Naive B cell (primary cell): Measurements from ENCODE around the gene FKBP7. TPM values are rescaled to one million over a fixed set of nuclear protein-coding genes. Genes with fewer than 3 reads are reported as not detected.
"Not testable (repeated sequence)": the region's sequence is repeated elsewhere in the genome, so short reads cannot be mapped to it uniquely, and the experiment has no call there.

Source experiments
- ATAC-seq, 2 donors: fragments of 150-1000 bp; cut with Tn5 transposase; 2 replicates each; pipeline ENCODE4 v1.10.0; 2021; ENCODE audit warnings: low read depth in 2 of 2, mild to moderate bottlenecking in 2 of 2, moderate library complexity in 2 of 2
- DNase-seq: peaks from one replicate; pipeline ENCODE4 v3.0.0; 2022
- H3K27ac Mint-ChIP-seq, 6 donors: one replicate each; pipeline ENCODE4 v1.8.0; 2020 to 2022; ENCODE audit warnings: mild to moderate bottlenecking in 6 of 6, mixed read lengths in 6 of 6, moderate library complexity in 5 of 6, inconsistent platforms in 2 of 6
- H3K27me3 Mint-ChIP-seq, 3 donors: one replicate each; pipeline ENCODE4 v1.8.0; 2021 to 2022; ENCODE audit warnings: mixed read lengths in 3 of 3, mild to moderate bottlenecking in 1 of 3
- H3K36me3 Mint-ChIP-seq, 2 donors: one replicate each; pipeline ENCODE4 v1.8.0; 2020 to 2022; ENCODE audit warnings: mixed read lengths in 2 of 2, inconsistent platforms in 1 of 2, mild to moderate bottlenecking in 1 of 2
- H3K4me1 Mint-ChIP-seq, 3 donors: one replicate each; pipeline ENCODE4 v1.8.0; 2020 to 2022; ENCODE audit warnings: mixed read lengths in 3 of 3, inconsistent platforms in 1 of 3, mild to moderate bottlenecking in 1 of 3, moderate library complexity in 1 of 3
- H3K4me3 Mint-ChIP-seq, 8 donors: one replicate each; pipeline ENCODE4 v1.8.0; 2020 to 2022; ENCODE audit warnings: mild to moderate bottlenecking in 8 of 8, mixed read lengths in 8 of 8, moderate library complexity in 8 of 8, inconsistent platforms in 2 of 8
- H3K9me3 Mint-ChIP-seq, 7 donors: one replicate each; pipeline ENCODE4 v1.8.0; 2020 to 2022; ENCODE audit warnings: mixed read lengths in 7 of 7, mild to moderate bottlenecking in 5 of 7, inconsistent platforms in 2 of 7, moderate library complexity in 1 of 7
- polyA plus RNA-seq, 6 donors: library from polyadenylated mRNA; unstranded; fragments of 300-500 nt; fragmentation: Illumina TruSeq; gene quantifications; one replicate each; pipeline ENCODE4 v1.2.3, GENCODE V29; 2021; ENCODE audit warnings: low read depth in 6 of 6

Gene FKBP7
- polyA plus RNA-seq: 1 to 10 TPM; 2.4 to 9.9 (median 4.7) TPM

- Mint-ChIP-seq H3K27me3 (no peaks in the 10 kb centered on the region), H3K4me3 (peak within 1 kb of the TSS; percentile 94 to 99 (median 98)), H3K36me3 (no peaks in the 10 kb centered on the region), H3K4me1 (peaks cover 22 to 48% (median 40%) of the 10 kb centered on the region in 3 donors), H3K9me3 (no peaks in the 10 kb centered on the region), H3K27ac (peak within 1 kb of the TSS; percentile 96 to 100 (median 99))
- DNase-seq (peak; percentile 80), ATAC-seq (peak; percentile 75 to 78)
Observed at GRCh38 chr2:178478439-178479274, at the start of gene FKBP7. TSS of gene FKBP7 (minus strand) at chr2:178478600. CDS start at chr2:178478499, 101 bp downstream.

- no peak for ATAC-seq
- H3K27me3 Mint-ChIP-seq: no peaks in the 10 kb centered on the region
- H3K4me3 Mint-ChIP-seq: no peak overlapping the region
- H3K27ac Mint-ChIP-seq: peak overlapping the region in 2 of 6 donors; percentile 7 to 24
- H3K9me3 Mint-ChIP-seq: peaks cover 0 to 3% (median 0%) of the 10 kb centered on the region in 7 donors
- H3K36me3 Mint-ChIP-seq: peaks cover 10 to 28% of the 10 kb centered on the region in 2 donors
- no peak for DNase-seq
- H3K4me1 Mint-ChIP-seq: peaks cover 29 to 41% (median 34%) of the 10 kb centered on the region in 3 donors
Observed at GRCh38 chr2:178527592-178527991, 49.2 kb upstream of the FKBP7 start.

- H3K36me3 Mint-ChIP-seq: peaks cover 0 to 15% of the 10 kb centered on the region in 2 donors
- no peak overlapping the region for H3K27ac Mint-ChIP-seq
- no peak overlapping the region for H3K4me3 Mint-ChIP-seq
- ATAC-seq (no peak), DNase-seq (no peak)
- H3K4me1 Mint-ChIP-seq: peaks cover 33 to 41% (median 36%) of the 10 kb centered on the region in 3 donors
- H3K9me3 Mint-ChIP-seq: peaks cover 0 to 4% (median 0%) of the 10 kb centered on the region in 7 donors
- no peaks in the 10 kb centered on the region for H3K27me3 Mint-ChIP-seq
Observed at GRCh38 chr2:178526256-178526655, 47.9 kb upstream of the FKBP7 start.

- peak overlapping the region in 1 of 8 donors; percentile 47 for H3K4me3 Mint-ChIP-seq
- H3K36me3 Mint-ChIP-seq, H3K9me3 Mint-ChIP-seq, ATAC-seq, H3K27me3 Mint-ChIP-seq, DNase-seq: not testable (repeated sequence)
- peaks cover 25 to 33% (median 29%) of the 10 kb centered on the region in 3 donors for H3K4me1 Mint-ChIP-seq
- H3K27ac Mint-ChIP-seq: peak overlapping the region in 1 of 6 donors; percentile 22
Observed at GRCh38 chr2:178525460-178525859, 47.1 kb upstream of the FKBP7 start.

- not testable (repeated sequence) for H3K36me3 Mint-ChIP-seq, ATAC-seq, DNase-seq, H3K27me3 Mint-ChIP-seq, H3K27ac Mint-ChIP-seq, H3K9me3 Mint-ChIP-seq
- Mint-ChIP-seq H3K4me1 (peaks cover 23 to 31% (median 26%) of the 10 kb centered on the region in 3 donors), H3K4me3 (peak overlapping the region in 1 of 8 donors; percentile 22)
Observed at GRCh38 chr2:178525010-178525409, 46.6 kb upstream of the FKBP7 start.

- H3K4me3 Mint-ChIP-seq: peak overlapping the region; percentile 88 to 96 (median 94)
- peaks cover 18 to 26% (median 25%) of the 10 kb centered on the region in 3 donors for H3K4me1 Mint-ChIP-seq
- peak overlapping the region; percentile 82 to 92 (median 86) for H3K27ac Mint-ChIP-seq
- peaks cover 0 to 10% of the 10 kb centered on the region in 2 donors for H3K36me3 Mint-ChIP-seq
- no peaks in the 10 kb centered on the region for H3K27me3 Mint-ChIP-seq
- ATAC-seq (no peak), DNase-seq (no peak)
- H3K9me3 Mint-ChIP-seq: peaks cover 0 to 4% (median 0%) of the 10 kb centered on the region in 7 donors
Observed at GRCh38 chr2:178523596-178524134, 45.3 kb upstream of the FKBP7 start.

GRCh38 chr2:178522950-178523595, 44.7 kb upstream of the FKBP7 start:
- Mint-ChIP-seq H3K4me3 (peak overlapping the region; percentile 88 to 96 (median 94)), H3K4me1 (peaks cover 18 to 26% (median 25%) of the 10 kb centered on the region in 3 donors), H3K9me3 (peaks cover 0 to 4% (median 0%) of the 10 kb centered on the region in 7 donors), H3K27me3 (no peaks in the 10 kb centered on the region), H3K36me3 (peaks cover 0 to 10% of the 10 kb centered on the region in 2 donors), H3K27ac (peak overlapping the region; percentile 81 to 92 (median 84))
- DNase-seq: peak; percentile 77
- ATAC-seq: peak; percentile 99

GRCh38 chr2:178521304-178522150, 43.1 kb upstream of the FKBP7 start:
- Mint-ChIP-seq H3K36me3 (peaks cover 0 to 10% of the 10 kb centered on the region in 2 donors), H3K27me3 (no peaks in the 10 kb centered on the region), H3K9me3 (peaks cover 0 to 4% (median 0%) of the 10 kb centered on the region in 7 donors), H3K27ac (peak overlapping the region in 4 of 6 donors; percentile 48 to 75 (median 66)), H3K4me1 (peaks cover 18 to 26% (median 25%) of the 10 kb centered on the region in 3 donors), H3K4me3 (peak overlapping the region in 4 of 8 donors; percentile 4 to 72 (median 36))
- ATAC-seq: no peak
- DNase-seq: no peak

- Mint-ChIP-seq H3K9me3 (peaks cover 0 to 4% (median 0%) of the 10 kb centered on the region in 7 donors), H3K4me1 (peaks cover under 1 to 4% (median 1%) of the 10 kb centered on the region in 3 donors), H3K36me3 (peaks cover 5 to 6% of the 10 kb centered on the region in 2 donors), H3K27ac (no peak overlapping the region), H3K4me3 (no peak overlapping the region), H3K27me3 (no peaks in the 10 kb centered on the region)
- ATAC-seq (no peak), DNase-seq (no peak)
Observed at GRCh38 chr2:178517496-178517895, 39.1 kb upstream of the FKBP7 start.

- ATAC-seq (no peak), DNase-seq (no peak)
- H3K4me3 Mint-ChIP-seq: no peak overlapping the region
- H3K4me1 Mint-ChIP-seq: no peaks in the 10 kb centered on the region
- no peaks in the 10 kb centered on the region for H3K9me3 Mint-ChIP-seq
- peaks cover 11 to 15% of the 10 kb centered on the region in 2 donors for H3K36me3 Mint-ChIP-seq
- H3K27ac Mint-ChIP-seq: peak overlapping the region in 1 of 6 donors; percentile 18
- no peaks in the 10 kb centered on the region for H3K27me3 Mint-ChIP-seq
Observed at GRCh38 chr2:178514664-178515063, 36.3 kb upstream of the FKBP7 start.

GRCh38 chr2:178513876-178514275, 35.5 kb upstream of the FKBP7 start:
- Mint-ChIP-seq H3K27me3 (no peaks in the 10 kb centered on the region), H3K9me3 (no peaks in the 10 kb centered on the region), H3K27ac (no peak overlapping the region), H3K36me3 (peaks cover 11 to 15% of the 10 kb centered on the region in 2 donors), H3K4me1 (no peaks in the 10 kb centered on the region), H3K4me3 (no peak overlapping the region)
- ATAC-seq (no peak), DNase-seq (no peak)

- H3K9me3 Mint-ChIP-seq: no peaks in the 10 kb centered on the region
- ATAC-seq: no peak
- H3K4me1 Mint-ChIP-seq: no peaks in the 10 kb centered on the region
- no peak overlapping the region for H3K4me3 Mint-ChIP-seq
- no peak overlapping the region for H3K27ac Mint-ChIP-seq
- H3K27me3 Mint-ChIP-seq: no peaks in the 10 kb centered on the region
- H3K36me3 Mint-ChIP-seq: peaks cover 11 to 15% of the 10 kb centered on the region in 2 donors
- DNase-seq: no peak
Observed at GRCh38 chr2:178512484-178512883, 34.1 kb upstream of the FKBP7 start.
